NCI-H526 (cell line): ENCODE measurements around the gene PSRC1.
A peak's percentile ranks its signal among the peaks of the same experiment; 100 is the strongest.
"Not testable (repeated sequence)": the region's sequence is repeated elsewhere in the genome, so short reads cannot be mapped to it uniquely, and the experiment has no call there.

Experiments used
- DNase-seq, 2 experiments: peaks; one replicate each; lab custom pipeline; 2025; lab: John Stamatoyannopoulos, UW

The PSRC1 gene

GRCh38 chr1:109295712-109296415, 12.9 kb upstream of the PSRC1 start:
- no peak for DNase-seq

- DNase-seq, result no peak
Measured at GRCh38 chr1:109294481-109294880, 11.5 kb upstream of the PSRC1 start.

GRCh38 chr1:109293026-109293425, 10.1 kb upstream of the PSRC1 start:
- DNase-seq, result no peak

- DNase-seq, result no peak
Measured at GRCh38 chr1:109292364-109292763, 9.4 kb upstream of the PSRC1 start.

GRCh38 chr1:109290998-109291397, 8.1 kb upstream of the PSRC1 start:
- no peak for DNase-seq

- DNase-seq, result no peak
Measured at GRCh38 chr1:109290137-109290536, 7.2 kb upstream of the PSRC1 start.

GRCh38 chr1:109286762-109287161, 3.8 kb upstream of the PSRC1 start:
- not testable (repeated sequence) for DNase-seq

GRCh38 chr1:109283748-109284600, 1.0 kb upstream of the PSRC1 start:
- peak in 1 of 2 experiments; percentile 30 for DNase-seq

GRCh38 chr1:109282497-109282951, 421 bp downstream of the PSRC1 start:
- no peak for DNase-seq

GRCh38 chr1:109281680-109282496, 1.1 kb downstream of the PSRC1 start:
- DNase-seq, result peak in 1 of 2 experiments; percentile 43

GRCh38 chr1:109280862-109281261, 2.1 kb downstream of the PSRC1 start:
- DNase-seq, result no peak

GRCh38 chr1:109279615-109280278, 3.2 kb downstream of the PSRC1 start:
- DNase-seq, result no peak

GRCh38 chr1:109277434-109278204, 5.3 kb downstream of the PSRC1 start:
- DNase-seq, result peak; percentile 53 to 82

GRCh38 chr1:109275706-109276345, 7.1 kb downstream of the PSRC1 start:
- peak in 1 of 2 experiments; percentile 24 for DNase-seq

GRCh38 chr1:109274533-109275476, 8.1 kb downstream of the PSRC1 start:
- peak; percentile 74 to 90 for DNase-seq

GRCh38 chr1:109273570-109274288, 9.2 kb downstream of the PSRC1 start:
- DNase-seq, result peak in 1 of 2 experiments; percentile 19

GRCh38 chr1:109272831-109273547, 10.0 kb downstream of the PSRC1 start:
- DNase-seq, result no peak
